Measurements from ENCODE around the gene NFIB. TPM values are rescaled to one million over a fixed set of nuclear protein-coding genes. Genes with fewer than 3 reads are reported as not detected.

The NFIB gene
- total RNA-seq, 2 donors from 2014 or later, result 54.8 to 114 TPM

DNA sequence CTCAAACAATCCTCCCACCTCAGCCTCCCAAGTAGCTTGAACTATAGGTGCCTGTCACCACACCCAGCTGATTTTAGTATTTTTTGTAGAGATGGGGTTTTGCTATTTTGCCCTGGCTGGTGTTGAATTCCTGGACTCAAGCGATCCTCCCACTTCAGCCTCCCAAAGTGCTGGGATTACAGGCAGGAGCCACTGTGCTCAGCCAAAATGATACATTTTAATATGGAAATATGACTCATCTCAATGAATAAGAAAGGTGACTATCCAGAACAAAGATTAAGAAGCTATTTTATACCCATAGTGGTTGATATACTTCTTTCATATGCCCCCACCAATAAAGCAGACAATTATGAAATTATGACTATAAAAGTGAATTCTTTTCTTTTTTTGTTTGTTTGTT, 166.2 kb downstream of the NFIB start:
- Histone ChIP-seq H3K4me3 (no peak overlapping the region), H3K27me3 (replicated peaks; ENCODE audit: insufficient read depth) (no peaks in the 10 kb centered on the region), H3K4me1 (ENCODE audit: control insufficient read depth in 1 of 2, low read depth in 2 of 2) (peaks cover 7 to 8% of the 10 kb centered on the region in 2 donors), H3K36me3 (peaks cover 4% of the 10 kb centered on the region), H3K9me3 (no peaks in the 10 kb centered on the region), H3K27ac (no peak overlapping the region)
- no peak for ATAC-seq (ENCODE audit: insufficient number of reproducible peaks, low FRiP score, low read depth)
- no peak for DNase-seq (ENCODE audit: low spot score)
- TF ChIP-seq, protein P1, sequence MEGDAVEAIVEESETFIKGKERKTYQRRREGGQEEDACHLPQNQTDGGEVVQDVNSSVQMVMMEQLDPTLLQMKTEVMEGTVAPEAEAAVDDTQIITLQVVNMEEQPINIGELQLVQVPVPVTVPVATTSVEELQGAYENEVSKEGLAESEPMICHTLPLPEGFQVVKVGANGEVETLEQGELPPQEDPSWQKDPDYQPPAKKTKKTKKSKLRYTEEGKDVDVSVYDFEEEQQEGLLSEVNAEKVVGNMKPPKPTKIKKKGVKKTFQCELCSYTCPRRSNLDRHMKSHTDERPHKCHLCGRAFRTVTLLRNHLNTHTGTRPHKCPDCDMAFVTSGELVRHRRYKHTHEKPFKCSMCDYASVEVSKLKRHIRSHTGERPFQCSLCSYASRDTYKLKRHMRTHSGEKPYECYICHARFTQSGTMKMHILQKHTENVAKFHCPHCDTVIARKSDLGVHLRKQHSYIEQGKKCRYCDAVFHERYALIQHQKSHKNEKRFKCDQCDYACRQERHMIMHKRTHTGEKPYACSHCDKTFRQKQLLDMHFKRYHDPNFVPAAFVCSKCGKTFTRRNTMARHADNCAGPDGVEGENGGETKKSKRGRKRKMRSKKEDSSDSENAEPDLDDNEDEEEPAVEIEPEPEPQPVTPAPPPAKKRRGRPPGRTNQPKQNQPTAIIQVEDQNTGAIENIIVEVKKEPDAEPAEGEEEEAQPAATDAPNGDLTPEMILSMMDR (IDR thresholded peaks at IDR 0.05), result no peak

DNA sequence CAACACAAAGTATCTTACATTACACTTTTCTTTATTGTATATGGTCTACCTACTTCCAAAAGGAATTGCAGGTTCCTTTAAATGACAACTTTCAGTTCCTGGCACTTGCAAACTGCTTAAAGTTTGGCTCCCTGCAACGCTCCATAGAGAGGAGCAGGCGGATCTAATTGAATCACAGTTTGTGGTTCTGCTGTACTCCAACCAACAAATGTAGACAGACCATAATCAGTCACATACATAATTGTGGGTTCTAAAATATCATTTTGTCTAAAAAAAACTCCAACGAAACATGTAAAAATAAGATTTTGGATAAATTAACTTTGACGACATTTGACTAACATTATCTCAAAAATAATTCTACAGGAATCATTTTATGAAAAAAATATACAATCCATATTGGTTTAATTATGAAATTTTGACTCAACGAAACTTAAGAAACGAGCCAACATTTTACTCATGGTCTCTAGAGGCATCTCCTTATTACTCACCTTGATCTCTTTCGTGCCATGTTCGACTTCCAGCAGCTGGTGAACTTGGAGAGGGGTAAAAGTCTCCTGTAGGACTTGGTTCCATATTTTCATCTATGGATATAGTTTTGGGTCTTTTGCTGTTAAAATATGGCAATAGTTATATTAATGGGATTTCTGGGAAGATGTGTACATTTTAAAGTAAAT, 167.6 kb downstream of the NFIB start:
- H3K4me1 ChIP-seq (ENCODE audit: control insufficient read depth in 1 of 2, low read depth in 2 of 2), result no peaks in the 10 kb centered on the region

DNA sequence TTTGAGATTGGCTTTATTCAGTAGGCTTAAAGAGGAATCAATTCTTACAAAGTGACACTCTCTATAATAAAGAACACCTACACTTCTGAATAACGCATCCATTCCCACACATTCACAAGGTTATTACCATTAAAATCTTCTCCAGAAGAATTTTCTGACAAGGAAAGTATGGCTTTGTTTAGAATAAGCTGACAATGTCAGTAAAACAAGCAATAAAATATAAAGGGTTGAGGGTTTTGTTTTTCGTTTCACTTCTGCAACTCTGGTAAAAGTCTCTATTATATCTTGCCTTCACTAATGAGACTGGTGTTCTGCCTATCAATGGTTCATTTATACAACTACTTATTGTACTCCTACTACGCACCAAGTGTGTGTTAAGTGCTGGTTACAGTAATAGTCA, 169.7 kb downstream of the NFIB start:
- Histone ChIP-seq H3K4me1 (ENCODE audit: control insufficient read depth in 1 of 2, low read depth in 2 of 2) (no peaks in the 10 kb centered on the region), H3K36me3 (peaks cover 7% of the 10 kb centered on the region), H3K27me3 (replicated peaks; ENCODE audit: insufficient read depth) (no peaks in the 10 kb centered on the region), H3K27ac (no peak overlapping the region), H3K9me3 (no peaks in the 10 kb centered on the region), H3K4me3 (no peak overlapping the region)
- TF ChIP-seq, protein P1 (IDR thresholded peaks at IDR 0.05), result no peak
- ATAC-seq (ENCODE audit: insufficient number of reproducible peaks, low FRiP score, low read depth) (no peak), DNase-seq (ENCODE audit: low spot score) (no peak)

More for the DNA sequence above, 167.6 kb downstream of the NFIB start:
- no peak for DNase-seq (ENCODE audit: low spot score)
- no peak for ATAC-seq (ENCODE audit: insufficient number of reproducible peaks, low FRiP score, low read depth)
- H3K36me3 ChIP-seq, result peaks cover 4% of the 10 kb centered on the region
- H3K27ac ChIP-seq, result no peak overlapping the region
- TF ChIP-seq, protein P1 (IDR thresholded peaks at IDR 0.05), result no peak
- no peaks in the 10 kb centered on the region for H3K27me3 ChIP-seq (replicated peaks; ENCODE audit: insufficient read depth)
- H3K4me3 ChIP-seq, result no peak overlapping the region
- no peaks in the 10 kb centered on the region for H3K9me3 ChIP-seq

DNA sequence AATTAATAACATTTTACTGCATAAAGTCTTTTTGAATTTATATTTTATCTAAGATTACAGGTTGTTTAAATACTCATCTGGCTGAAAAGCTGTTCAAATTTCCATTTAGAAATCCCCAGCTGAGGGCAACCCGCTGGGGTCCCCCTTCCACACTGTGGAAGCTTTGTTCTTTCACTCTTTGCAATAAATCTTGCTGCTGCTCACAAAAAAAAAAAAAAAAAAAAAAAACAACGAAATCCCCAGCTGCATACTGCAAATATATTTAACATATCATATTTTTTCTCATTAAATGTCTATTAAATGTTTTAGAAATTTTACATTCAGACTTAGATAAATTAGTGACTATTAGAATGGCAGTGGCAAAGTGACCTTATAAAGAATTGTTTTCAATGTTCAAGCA, 172.2 kb downstream of the NFIB start:
- Histone ChIP-seq H3K27ac (no peak overlapping the region), H3K9me3 (no peaks in the 10 kb centered on the region), H3K4me1 (ENCODE audit: control insufficient read depth in 1 of 2, low read depth in 2 of 2) (no peaks in the 10 kb centered on the region), H3K27me3 (replicated peaks; ENCODE audit: insufficient read depth) (no peaks in the 10 kb centered on the region), H3K36me3 (peaks cover 3% of the 10 kb centered on the region), H3K4me3 (no peak overlapping the region)
- TF ChIP-seq, protein P1 (IDR thresholded peaks at IDR 0.05), result no peak
- ATAC-seq (ENCODE audit: insufficient number of reproducible peaks, low FRiP score, low read depth), result no peak
- no peak for DNase-seq (ENCODE audit: low spot score)

DNA sequence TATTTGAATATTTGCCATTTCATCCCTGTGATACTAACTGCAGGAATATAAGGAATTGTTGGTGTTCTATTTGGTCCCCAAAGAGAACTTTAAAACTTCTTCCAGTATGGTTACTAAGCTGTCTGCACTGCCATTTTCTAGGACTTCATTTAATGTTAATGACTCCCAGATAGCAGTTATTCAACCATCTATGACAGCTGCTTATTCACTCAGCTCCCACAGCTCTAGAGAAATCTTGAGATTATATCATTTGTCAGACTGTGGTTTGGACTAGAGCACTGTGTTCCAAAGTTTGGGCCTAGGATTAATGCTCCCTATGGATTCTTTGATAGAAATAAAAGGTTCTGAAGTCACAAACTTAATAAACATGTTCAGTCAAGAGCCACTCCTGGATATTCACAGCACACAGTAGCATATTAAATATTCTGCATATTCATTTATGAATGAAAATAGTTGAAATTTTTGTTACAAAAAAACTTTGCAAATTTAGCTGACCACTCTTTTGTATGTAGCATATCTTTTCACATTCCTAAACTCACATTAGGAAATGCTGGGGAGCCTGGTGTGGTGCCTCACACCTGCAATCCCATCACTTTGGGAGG, 173.7 kb downstream of the NFIB start:
- H3K9me3 ChIP-seq, result no peaks in the 10 kb centered on the region
- no peak overlapping the region for H3K4me3 ChIP-seq
- DNase-seq (ENCODE audit: low spot score) (no peak), ATAC-seq (ENCODE audit: insufficient number of reproducible peaks, low FRiP score, low read depth) (no peak)
- H3K36me3 ChIP-seq, result peaks cover 3% of the 10 kb centered on the region
- no peaks in the 10 kb centered on the region for H3K27me3 ChIP-seq (replicated peaks; ENCODE audit: insufficient read depth)
- H3K4me1 ChIP-seq (ENCODE audit: control insufficient read depth in 1 of 2, low read depth in 2 of 2), result no peaks in the 10 kb centered on the region
- TF ChIP-seq, protein P1 (IDR thresholded peaks at IDR 0.05), result no peak
- H3K27ac ChIP-seq, result no peak overlapping the region
